Central memory CD4-positive, alpha-beta T cell (primary cell): ENCODE data around the gene TAB3.

ENCODE experiments used
- DNase-seq: peaks from one replicate; pipeline ENCODE4 v3.0.0; 2022

Gene TAB3

GRCh38 chrX:30885136-30885535, 3.9 kb downstream of the TAB3 start:
- DNase-seq, result no peak

GRCh38 chrX:30883138-30883537, 5.9 kb downstream of the TAB3 start:
- DNase-seq, result no peak

DNA sequence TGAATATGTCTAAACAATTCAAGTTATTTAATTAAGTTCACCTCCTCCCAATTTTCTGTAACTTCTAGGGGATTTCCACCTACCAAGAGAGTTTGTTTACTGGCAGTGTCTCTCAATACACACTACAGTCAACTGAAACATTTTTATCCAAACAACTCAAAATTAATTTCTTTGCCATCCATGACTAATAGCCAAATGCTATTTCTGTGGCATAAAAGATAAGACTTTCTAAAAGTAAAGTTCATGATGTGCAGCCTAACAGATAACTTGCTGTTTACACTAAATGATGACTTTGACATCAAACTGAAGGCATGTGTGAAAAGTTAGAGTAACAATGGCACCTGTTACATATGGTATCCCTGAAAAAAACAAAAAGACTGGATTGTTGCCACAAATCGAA, 7.3 kb downstream of the TAB3 start:
- DNase-seq, result no peak

- no peak for DNase-seq
Observed at GRCh38 chrX:30881390-30881789, 7.7 kb downstream of the TAB3 start.

DNA sequence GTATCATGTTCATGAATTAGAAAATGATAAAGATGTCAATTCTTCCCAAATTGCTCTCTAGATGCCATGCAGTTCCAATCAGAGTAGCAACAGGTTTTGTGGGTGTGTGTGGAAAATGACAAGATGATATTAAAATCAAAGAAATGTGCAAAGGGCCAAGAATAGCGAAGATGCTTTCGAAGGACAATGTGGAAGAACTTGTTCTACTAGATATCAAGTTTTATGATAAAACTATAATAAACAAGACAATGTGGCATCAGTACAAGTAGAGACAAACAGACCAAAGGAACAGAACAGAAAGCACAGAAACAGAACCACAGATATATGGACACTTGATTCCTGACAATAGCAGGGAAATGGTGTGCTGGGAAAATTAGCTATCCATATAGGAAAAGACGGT, 9.0 kb downstream of the TAB3 start:
- no peak for DNase-seq

DNA sequence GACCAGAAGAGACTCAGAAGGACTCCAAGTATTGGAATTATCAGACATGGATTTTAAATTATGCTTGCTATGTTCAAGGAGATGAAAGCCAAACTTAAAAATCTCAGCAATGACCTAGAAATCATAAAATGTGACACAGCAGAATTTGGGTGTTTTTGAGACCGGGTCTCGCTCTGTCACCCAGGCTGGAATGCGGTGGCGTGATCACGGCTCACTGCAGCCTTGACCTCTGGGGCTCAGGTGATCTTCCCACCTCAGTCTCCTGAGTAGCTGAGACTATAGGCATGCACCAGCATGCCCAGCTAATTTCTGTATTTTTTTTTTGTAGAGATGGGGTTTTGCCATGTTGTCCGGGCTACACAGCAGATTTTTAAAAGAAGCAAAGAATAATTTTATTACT, 12.7 kb downstream of the TAB3 start:
- DNase-seq, result no peak

- no peak for DNase-seq
Observed at GRCh38 chrX:30875957-30876356, 13.1 kb downstream of the TAB3 start.

- DNase-seq, result no peak
Observed at GRCh38 chrX:30874851-30875250, 14.2 kb downstream of the TAB3 start.

- no peak for DNase-seq
Observed at GRCh38 chrX:30870572-30870971, 18.5 kb downstream of the TAB3 start.

- no peak for DNase-seq
Observed at GRCh38 chrX:30865612-30866011, 23.4 kb downstream of the TAB3 start.

GRCh38 chrX:30865015-30865414, 24.0 kb downstream of the TAB3 start:
- DNase-seq, result peak; percentile 2

GRCh38 chrX:30864383-30864785, 24.7 kb downstream of the TAB3 start:
- no peak for DNase-seq

DNA sequence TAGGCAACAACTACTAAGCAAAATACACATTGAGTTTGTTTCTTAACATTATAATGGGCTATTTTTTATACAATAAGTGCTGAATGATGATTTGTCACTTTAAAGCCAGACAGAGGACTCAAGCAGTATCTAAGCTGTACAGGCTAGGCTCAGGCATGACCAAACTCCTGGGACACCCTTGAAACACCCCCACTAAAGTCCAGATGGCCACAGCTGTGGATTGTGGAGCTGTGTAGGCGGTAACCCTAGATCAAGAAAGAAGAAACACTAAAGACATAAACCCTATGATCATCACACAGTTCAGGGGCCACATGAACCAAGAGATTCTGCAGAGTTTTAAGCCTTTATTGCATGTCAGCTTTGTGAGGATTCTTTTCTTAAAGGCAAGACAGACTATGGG, 25.1 kb downstream of the TAB3 start:
- no peak for DNase-seq

- DNase-seq, result no peak
Observed at GRCh38 chrX:30858098-30858497, 31.0 kb downstream of the TAB3 start.

- no peak for DNase-seq
Observed at GRCh38 chrX:30851449-30851848, 37.6 kb downstream of the TAB3 start.

GRCh38 chrX:30835373-30835772, 53.7 kb downstream of the TAB3 start:
- no peak for DNase-seq

- no peak for DNase-seq
Observed at GRCh38 chrX:30833896-30834295, 55.2 kb downstream of the TAB3 start.

- peak; percentile 11 for DNase-seq
Observed at GRCh38 chrX:30831082-30831481, 58.0 kb downstream of the TAB3 start.

DNA sequence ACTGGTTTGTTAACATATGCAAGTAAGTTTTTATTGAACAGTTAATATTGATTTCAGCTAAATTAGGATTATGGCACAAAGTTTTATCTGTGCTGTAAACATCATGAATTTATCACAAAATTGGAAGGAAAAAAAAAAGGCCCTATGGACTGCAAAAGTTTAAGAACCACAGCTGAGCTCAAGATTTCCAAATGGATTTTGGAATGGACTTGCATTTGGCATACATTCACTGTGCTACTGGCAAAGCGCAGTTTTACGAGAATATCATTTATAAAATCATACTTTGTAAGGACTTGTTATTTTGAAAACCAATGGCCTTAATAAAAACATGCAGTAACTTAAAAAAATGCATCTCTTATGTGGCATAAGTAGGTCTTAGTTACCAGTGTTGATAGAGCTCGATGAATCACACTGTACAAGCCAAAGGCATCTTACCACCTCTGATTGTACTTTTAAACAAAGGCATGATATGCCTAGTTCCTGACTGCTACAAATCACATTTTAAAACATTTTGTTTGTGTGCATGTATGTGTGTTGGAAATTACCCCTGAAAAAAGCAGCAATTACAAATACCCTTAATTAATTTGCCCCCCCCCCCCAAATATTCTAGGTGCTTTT, 58.6 kb downstream of the TAB3 start:
- DNase-seq, result no peak

- DNase-seq, result no peak
Observed at GRCh38 chrX:30824275-30824674, 64.8 kb downstream of the TAB3 start.

- no peak for DNase-seq
Observed at GRCh38 chrX:30822764-30823163, 66.3 kb downstream of the TAB3 start.

- no peak for DNase-seq
Observed at GRCh38 chrX:30822068-30822681, 66.9 kb downstream of the TAB3 start.

DNA sequence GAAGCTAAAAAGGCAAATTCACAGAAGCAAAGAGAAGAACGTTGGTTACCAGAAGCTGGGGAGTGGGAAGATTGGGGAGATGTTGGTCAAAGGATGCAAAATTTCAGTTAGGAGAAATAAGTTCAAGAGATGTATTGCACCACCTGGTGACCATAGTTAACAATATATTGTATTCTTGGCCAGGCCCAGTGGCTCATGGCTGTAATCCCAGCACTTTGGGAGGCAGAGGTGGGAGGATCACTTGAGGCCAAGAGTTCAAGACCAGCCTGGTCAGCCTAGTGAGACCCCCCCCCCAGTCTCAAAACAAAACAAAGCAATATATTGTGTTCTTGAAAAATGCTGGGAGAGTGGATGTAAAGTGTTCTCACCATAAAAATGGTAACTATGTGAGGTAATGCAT, 67.9 kb downstream of the TAB3 start:
- DNase-seq, result no peak

- no peak for DNase-seq
Observed at GRCh38 chrX:30819080-30819479, 70.0 kb downstream of the TAB3 start.

DNA sequence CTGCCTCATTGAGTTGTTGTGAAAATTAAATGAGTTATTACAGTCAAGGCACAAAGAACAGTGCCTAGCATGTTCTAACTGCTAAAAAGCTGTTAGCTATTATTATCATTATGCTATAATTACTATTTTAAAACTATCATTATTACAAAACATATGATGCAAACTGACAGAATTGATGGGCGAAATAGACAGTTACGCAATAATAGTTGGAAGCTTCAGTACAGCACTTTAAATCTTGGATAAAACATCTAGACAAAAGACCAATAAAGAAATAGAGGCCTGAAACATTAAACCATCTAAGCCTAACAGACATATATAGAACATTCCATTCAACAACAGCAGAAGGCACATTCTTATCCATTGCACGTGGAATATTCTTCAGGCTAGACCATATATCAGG, 73.0 kb downstream of the TAB3 start:
- DNase-seq, result no peak
